HCT116 (cell line): ENCODE measurements around the gene RABGGTB.
"Not testable (repeated sequence)": the region's sequence is repeated elsewhere in the genome, so short reads cannot be mapped to it uniquely, and the experiment has no call there.

ENCODE experiments used
- CTCF ChIP-seq, 3 experiments: fragments of 200-600 bp in 1 of 3; sonication (generic) in 1 of 3; IDR thresholded peaks in 2 of 3; conservative IDR thresholded peaks in 1 of 3; 2 replicates each; pipeline ENCODE4 v1.5.1; 2012 to 2017; ENCODE audit warnings: low read depth in 2 of 3, low read length in 2 of 3, antibody characterized with exemption in 1 of 3, borderline replicate concordance in 1 of 3, control low read depth in 1 of 3, mild to moderate bottlenecking in 1 of 3, mixed read lengths in 1 of 3, mixed run types in 1 of 3, moderate library complexity in 1 of 3; ENCODE audit not compliant: insufficient read depth in 1 of 3
- REST ChIP-seq: IDR thresholded peaks from 2 replicates; pipeline ENCODE4 v1.6.1; 2012; ENCODE audit warnings: low read depth
- SP1 ChIP-seq: IDR thresholded peaks from 2 replicates; pipeline ENCODE4 v1.6.1; 2012; ENCODE audit warnings: low read depth
- TF ChIP-seq, protein P1 (sequence below): IDR thresholded peaks from 2 replicates; pipeline ENCODE4 v1.6.1; 2012

DNA sequence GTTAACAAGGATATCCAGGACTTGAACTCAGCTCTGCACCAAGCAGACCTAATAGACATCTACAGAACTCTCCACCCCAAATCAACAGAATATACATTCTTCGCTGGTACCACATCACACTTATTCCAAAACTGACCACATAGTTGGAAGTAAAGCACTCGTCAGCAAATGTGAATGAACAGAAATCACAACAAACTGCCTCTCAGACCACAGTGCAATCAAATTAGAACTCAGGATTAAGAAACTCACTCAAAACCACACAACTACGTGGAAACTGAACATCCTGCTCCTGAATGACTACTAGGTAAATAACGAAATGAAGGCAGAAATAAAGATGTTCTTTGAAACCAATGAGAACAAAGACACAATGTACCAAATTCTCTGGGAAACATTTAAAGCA, 5.9 kb upstream of the RABGGTB start:
- TF ChIP-seq CTCF (IDR thresholded peaks at IDR 0.05 in 2 of 3, conservative IDR thresholded peaks at IDR 0.05 in 1 of 3; ENCODE audit: borderline replicate concordance in 1 of 3, insufficient read depth in 1 of 3, low read depth in 2 of 3, low read length in 2 of 3); REST; SP1: not testable (repeated sequence)
- TF ChIP-seq, protein P1, sequence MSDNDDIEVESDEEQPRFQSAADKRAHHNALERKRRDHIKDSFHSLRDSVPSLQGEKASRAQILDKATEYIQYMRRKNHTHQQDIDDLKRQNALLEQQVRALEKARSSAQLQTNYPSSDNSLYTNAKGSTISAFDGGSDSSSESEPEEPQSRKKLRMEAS: not testable (repeated sequence)
